NCI-H146 treated with DMSO at 0.1 percent for 48 hours (cell line): ENCODE measurements around the gene AIP.
A peak's percentile ranks its signal among the peaks of the same experiment; 100 is the strongest.
"Not testable (repeated sequence)": the region's sequence is repeated elsewhere in the genome, so short reads cannot be mapped to it uniquely, and the experiment has no call there.

Experiments
- DNase-seq: peaks from one replicate; lab custom pipeline; 2025; ENCODE audit not compliant: unreplicated experiment; lab: John Stamatoyannopoulos, UW

AIP gene

GRCh38 chr11:67448220-67448609, 34.6 kb upstream of the AIP start:
- no peak for DNase-seq

- peak; percentile 23 for DNase-seq
Measured at GRCh38 chr11:67449116-67449844, 33.5 kb upstream of the AIP start.

GRCh38 chr11:67450796-67451657, 31.8 kb upstream of the AIP start:
- no peak for DNase-seq

- no peak for DNase-seq
Measured at GRCh38 chr11:67451658-67451976, 31.2 kb upstream of the AIP start.

- DNase-seq, result no peak
Measured at GRCh38 chr11:67452141-67452952, 30.5 kb upstream of the AIP start, which contains the start of gene GPR152. GPR152 (minus strand) TSS chr11:67452729; CDS start chr11:67452724, 5 bp downstream.

GRCh38 chr11:67453816-67454732, 28.8 kb upstream of the AIP start:
- no peak for DNase-seq

- DNase-seq, result no peak
Measured at GRCh38 chr11:67455054-67455453, 27.8 kb upstream of the AIP start, which contains the start of gene CABP4. CABP4 (plus strand) TSS chr11:67455354; CDS start chr11:67455424, 70 bp downstream.

GRCh38 chr11:67456068-67456705, 26.6 kb upstream of the AIP start:
- DNase-seq, result no peak

GRCh38 chr11:67457453-67457852, 25.4 kb upstream of the AIP start:
- no peak for DNase-seq

GRCh38 chr11:67458266-67458665, 24.6 kb upstream of the AIP start:
- no peak for DNase-seq

GRCh38 chr11:67463186-67463585, 19.6 kb upstream of the AIP start:
- DNase-seq, result no peak

GRCh38 chr11:67463680-67464410, 19.0 kb upstream of the AIP start:
- DNase-seq, result no peak

- DNase-seq, result peak; percentile 95
Measured at GRCh38 chr11:67464411-67465188, 18.2 kb upstream of the AIP start.

- peak; percentile 29 for DNase-seq
Measured at GRCh38 chr11:67465189-67465510, 17.7 kb upstream of the AIP start.

- not testable (repeated sequence) for DNase-seq
Measured at GRCh38 chr11:67465530-67465929, 17.3 kb upstream of the AIP start.

- DNase-seq, result no peak
Measured at GRCh38 chr11:67466367-67466766, 16.5 kb upstream of the AIP start.

- DNase-seq, result no peak
Measured at GRCh38 chr11:67466962-67467771, 15.7 kb upstream of the AIP start.

- DNase-seq, result no peak
Measured at GRCh38 chr11:67468056-67468455, 14.8 kb upstream of the AIP start.
